Measurements from ENCODE around the gene LSP1.

- no peak for TF ChIP-seq POLR2A (IDR thresholded peaks at IDR 0.05)
- no peak for TF ChIP-seq CTCF (IDR thresholded peaks at IDR 0.05)
These were observed 81.7 kb downstream of the LSP1 start for GRCh38 chr11:1934335-1935155.
